HepG2 (cell line): ENCODE measurements around the gene HTRA2. TPM values are rescaled to one million over a fixed set of nuclear protein-coding genes. Genes with fewer than 3 reads are reported as not detected.

Experiments used
- AGO1 ChIP-seq: fragments of 200-400 bp; formaldehyde crosslinking; IDR thresholded peaks from 2 replicates; pipeline ENCODE4 v1.6.1; 2017; ENCODE audit warnings: mild to moderate bottlenecking, low read depth, low read length, moderate library complexity; ENCODE audit not compliant: poor library complexity, severe bottlenecking
- CEBPG ChIP-seq: IDR thresholded peaks from 2 replicates; pipeline ENCODE4 v1.6.1; 2016
- HDAC6 ChIP-seq: fragments of 200-600 bp; sonication (generic); IDR thresholded peaks from 2 replicates; pipeline ENCODE4 v1.7.0; 2017; ENCODE audit warnings: mild to moderate bottlenecking, antibody characterized with exemption, low read length, low read depth
- HIVEP1 ChIP-seq: sonication (generic); formaldehyde crosslinking; IDR thresholded peaks from 2 replicates; pipeline ENCODE4 v1.4.0; 2020; ENCODE audit warnings: mild to moderate bottlenecking, missing genetic modification reagents
- JUN ChIP-seq: sonication (generic); formaldehyde crosslinking; IDR thresholded peaks from 2 replicates; pipeline ENCODE4 v1.4.0; 2020; ENCODE audit warnings: mild to moderate bottlenecking, missing genetic modification reagents
- MLXIP ChIP-seq: sonication (generic); formaldehyde crosslinking; IDR thresholded peaks from 2 replicates; pipeline ENCODE4 v1.9.0; 2021; ENCODE audit warnings: missing genetic modification reagents, borderline replicate concordance
- PHF8 ChIP-seq: sonication (generic); formaldehyde crosslinking; IDR thresholded peaks from 2 replicates; pipeline ENCODE4 v1.5.0; 2020; ENCODE audit warnings: missing genetic modification reagents
- SMC3 ChIP-seq: IDR thresholded peaks from 2 replicates; pipeline ENCODE4 v1.6.1; 2011; ENCODE audit warnings: low read length, improper control_type of control experiment
- SNAPC2 ChIP-seq: sonication (generic); formaldehyde crosslinking; IDR thresholded peaks from 2 replicates; pipeline ENCODE4 v1.8.1; 2022; ENCODE audit warnings: mild to moderate bottlenecking, missing genetic modification reagents
- STAG1 ChIP-seq: sonication (generic); formaldehyde crosslinking; IDR thresholded peaks from 2 replicates; pipeline ENCODE4 v1.4.0; 2020; ENCODE audit warnings: missing genetic modification reagents
- TBX3 ChIP-seq: fragments of 450-650 bp; IDR thresholded peaks from 2 replicates; pipeline ENCODE4 v1.6.1; 2017; ENCODE audit warnings: antibody characterized with exemption, mild to moderate bottlenecking, inconsistent platforms, borderline replicate concordance
- TEAD2 ChIP-seq: sonication (generic); formaldehyde crosslinking; IDR thresholded peaks from 2 replicates; pipeline ENCODE4 v1.9.0; 2021; ENCODE audit warnings: missing genetic modification reagents
- ZBTB4 ChIP-seq: sonication (generic); formaldehyde crosslinking; IDR thresholded peaks from 2 replicates; pipeline ENCODE4 v1.4.0; 2020; ENCODE audit warnings: missing genetic modification reagents, mild to moderate bottlenecking, borderline replicate concordance
- ZEB1 ChIP-seq: IDR thresholded peaks from 2 replicates; pipeline ENCODE4 v1.6.1; 2012; ENCODE audit warnings: mild to moderate bottlenecking, low read depth, inconsistent platforms; ENCODE audit not compliant: insufficient replicate concordance
- ZFP36L2 ChIP-seq: sonication (generic); formaldehyde crosslinking; IDR thresholded peaks from 2 replicates; pipeline ENCODE4 v1.4.0; 2020; ENCODE audit warnings: missing genetic modification reagents
- ZMYM3 ChIP-seq: sonication (generic); formaldehyde crosslinking; IDR thresholded peaks from 2 replicates; pipeline ENCODE4 v1.5.1; 2020; ENCODE audit warnings: mild to moderate bottlenecking, missing genetic modification reagents
- ZNF121 ChIP-seq: sonication (generic); formaldehyde crosslinking; IDR thresholded peaks from 2 replicates; pipeline ENCODE4 v1.5.0; 2020; ENCODE audit warnings: mild to moderate bottlenecking, missing genetic modification reagents
- ZNF501 ChIP-seq: sonication (generic); formaldehyde crosslinking; IDR thresholded peaks from 2 replicates; pipeline ENCODE4 v1.5.1; 2020; ENCODE audit warnings: mild to moderate bottlenecking, moderate library complexity, missing genetic modification reagents
- ZNF615 ChIP-seq: sonication (generic); formaldehyde crosslinking; IDR thresholded peaks from 2 replicates; pipeline ENCODE4 v1.5.0; 2020; ENCODE audit warnings: mild to moderate bottlenecking, missing genetic modification reagents, borderline replicate concordance
- ZNF713 ChIP-seq: sonication (generic); formaldehyde crosslinking; IDR thresholded peaks from 2 replicates; pipeline ENCODE4 v1.4.0; 2020; ENCODE audit warnings: mild to moderate bottlenecking, missing genetic modification reagents
- ZNF800 ChIP-seq: sonication (generic); formaldehyde crosslinking; IDR thresholded peaks from 2 replicates; pipeline ENCODE4 v1.4.0; 2020; ENCODE audit warnings: missing genetic modification reagents
- ZNF839 ChIP-seq: sonication (generic); formaldehyde crosslinking; IDR thresholded peaks from 2 replicates; pipeline ENCODE4 v1.4.0; 2020; ENCODE audit warnings: missing genetic modification reagents, mild to moderate bottlenecking, borderline replicate concordance
- ZSCAN5A ChIP-seq: sonication (generic); formaldehyde crosslinking; IDR thresholded peaks from 2 replicates; pipeline ENCODE4 v1.8.0; 2022; ENCODE audit warnings: mild to moderate bottlenecking, missing genetic modification reagents, borderline replicate concordance
- polyA plus RNA-seq, 8 experiments: library from polyadenylated mRNA; depleted of rRNA in 3 of 8; stranded (reverse) in 7 of 8; unstranded in 1 of 8; fragments of >200 nt; fragmentation: Illumina TruSeq in 4 of 8; extraction: Trizol in 4 of 8; gene quantifications; 2 replicates each; pipeline versions ENCODE4 v1.2.1 to v1.2.3, GENCODE V29; 2011 to 2016; ENCODE audit warnings: low read depth in 4 of 8, missing spikeins in 1 of 8, mixed read lengths in 1 of 8; ENCODE audit not compliant: insufficient read depth in 1 of 8
- total RNA-seq, 5 experiments: library from RNA; depleted of rRNA; stranded (reverse); fragments of >200 nt; fragmentation: Illumina TruSeq; extraction: Trizol; gene quantifications; 2 replicates each; pipeline ENCODE4 v1.2.3, GENCODE V29; 2016; ENCODE audit warnings: low read depth in 1 of 5

The HTRA2 gene
- total and polyA plus RNA-seq, 2 of the 13 experiments (the other 11 are each of a cell fraction or from before 2014, with no cell fraction given) = 47.7 to 50.3 TPM

- TF ChIP-seq ZSCAN5A (CRISPR knock-in tag) (no peak), ZNF615 (no peak), JUN (CRISPR knock-in tag) (no peak), SMC3 (peak; percentile 42; the same call in 1 of the 2 replicates), ZMYM3 (CRISPR knock-in tag) (no peak), ZNF501 (CRISPR knock-in tag) (no peak), TBX3 (no peak), ZNF839 (CRISPR knock-in tag) (no peak), ZFP36L2 (CRISPR knock-in tag) (no peak), HDAC6 (no peak), MLXIP (CRISPR knock-in tag) (no peak), ZNF121 (CRISPR knock-in tag) (0 out of 2 replicates have a peak, but pooled peaks have one; percentile 33), AGO1 (no peak), ZNF713 (CRISPR knock-in tag) (no peak), ZBTB4 (CRISPR knock-in tag) (no peak), SNAPC2 (CRISPR knock-in tag) (no peak), TEAD2 (CRISPR knock-in tag) (no peak), PHF8 (CRISPR knock-in tag) (no peak), ZNF800 (CRISPR knock-in tag) (no peak), CEBPG (CRISPR knock-in tag) (peak; percentile 13; the same call in 1 of the 2 replicates), HIVEP1 (no peak), STAG1 (CRISPR knock-in tag) (peak; percentile 60), ZEB1 (no peak)
Measured at GRCh38 chr2:74544634-74545033, 14.9 kb downstream of the HTRA2 start (continued).
